ENCODE results near the gene XPO5.
"Not testable (repeated sequence)": the region's sequence is repeated elsewhere in the genome, so short reads cannot be mapped to it uniquely, and the experiment has no call there.

The XPO5 gene

GRCh38 chr6:43540507-43540906 is 35.3 kb downstream of the XPO5 start:
- no peak for DNase-seq (ENCODE audit: extremely low read depth, low read depth)
- H3K4me3 ChIP-seq (replicated peaks; ENCODE audit: low read depth, low read length) = no peak overlapping the region
- TF ChIP-seq, protein P1, sequence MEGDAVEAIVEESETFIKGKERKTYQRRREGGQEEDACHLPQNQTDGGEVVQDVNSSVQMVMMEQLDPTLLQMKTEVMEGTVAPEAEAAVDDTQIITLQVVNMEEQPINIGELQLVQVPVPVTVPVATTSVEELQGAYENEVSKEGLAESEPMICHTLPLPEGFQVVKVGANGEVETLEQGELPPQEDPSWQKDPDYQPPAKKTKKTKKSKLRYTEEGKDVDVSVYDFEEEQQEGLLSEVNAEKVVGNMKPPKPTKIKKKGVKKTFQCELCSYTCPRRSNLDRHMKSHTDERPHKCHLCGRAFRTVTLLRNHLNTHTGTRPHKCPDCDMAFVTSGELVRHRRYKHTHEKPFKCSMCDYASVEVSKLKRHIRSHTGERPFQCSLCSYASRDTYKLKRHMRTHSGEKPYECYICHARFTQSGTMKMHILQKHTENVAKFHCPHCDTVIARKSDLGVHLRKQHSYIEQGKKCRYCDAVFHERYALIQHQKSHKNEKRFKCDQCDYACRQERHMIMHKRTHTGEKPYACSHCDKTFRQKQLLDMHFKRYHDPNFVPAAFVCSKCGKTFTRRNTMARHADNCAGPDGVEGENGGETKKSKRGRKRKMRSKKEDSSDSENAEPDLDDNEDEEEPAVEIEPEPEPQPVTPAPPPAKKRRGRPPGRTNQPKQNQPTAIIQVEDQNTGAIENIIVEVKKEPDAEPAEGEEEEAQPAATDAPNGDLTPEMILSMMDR (IDR thresholded peaks at IDR 0.05; ENCODE audit: low read depth, low read length, missing control alignments) = no peak

DNA sequence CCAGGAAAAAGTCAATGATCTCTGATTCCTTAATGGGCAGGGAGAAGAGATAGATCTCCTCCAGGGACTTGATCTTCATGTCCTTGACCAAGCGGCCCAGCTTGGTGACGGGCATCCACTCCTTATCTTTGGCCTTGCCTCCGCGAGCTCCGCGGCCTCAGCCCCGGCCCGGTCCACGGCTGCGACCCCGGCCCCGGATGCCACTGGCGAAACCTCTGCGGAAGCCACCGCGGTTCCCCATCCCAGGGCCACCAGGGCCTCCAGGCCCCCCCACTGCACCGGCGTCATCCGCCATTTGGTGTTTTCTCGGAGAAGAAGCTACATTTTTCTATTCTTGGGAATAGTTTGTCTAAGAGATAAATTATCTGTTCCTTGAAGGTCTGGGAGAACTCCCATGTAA is 36.4 kb downstream of the XPO5 start:
- DNase-seq (ENCODE audit: extremely low read depth, low read depth) = not testable (repeated sequence)

DNA sequence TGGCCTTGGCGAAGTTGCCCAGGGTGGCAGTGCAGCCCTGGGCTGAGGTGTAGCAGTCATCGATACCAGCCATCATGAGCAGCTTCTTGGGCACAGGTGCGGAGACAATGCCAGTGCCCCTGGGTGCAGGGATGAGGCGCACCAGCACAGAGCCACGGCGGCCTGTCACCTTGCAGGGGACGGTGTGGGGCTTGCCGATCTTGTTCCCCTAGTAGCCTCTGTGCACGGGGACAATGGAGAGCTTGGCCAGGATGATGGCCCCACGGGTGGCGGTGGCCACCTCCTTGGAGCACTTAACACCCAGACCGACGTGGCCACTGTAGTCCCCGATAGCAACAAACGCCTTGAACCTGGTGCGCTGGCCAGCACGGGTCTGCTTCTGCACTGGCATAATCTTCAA is 36.9 kb downstream of the XPO5 start:
- H3K4me3 ChIP-seq (replicated peaks; ENCODE audit: low read depth, low read length); DNase-seq (ENCODE audit: extremely low read depth, low read depth): not testable (repeated sequence)

More for the DNA sequence above, 36.4 kb downstream of the XPO5 start:
- H3K4me3 ChIP-seq (replicated peaks; ENCODE audit: low read depth, low read length) = not testable (repeated sequence)

- H3K4me3 ChIP-seq (replicated peaks; ENCODE audit: low read depth, low read length) = no peak overlapping the region
- no peak for DNase-seq (ENCODE audit: extremely low read depth, low read depth)
- TF ChIP-seq, protein P1 (IDR thresholded peaks at IDR 0.05; ENCODE audit: low read depth, low read length, missing control alignments) = no peak
Measured at GRCh38 chr6:43532201-43532600, 43.6 kb downstream of the XPO5 start.

DNA sequence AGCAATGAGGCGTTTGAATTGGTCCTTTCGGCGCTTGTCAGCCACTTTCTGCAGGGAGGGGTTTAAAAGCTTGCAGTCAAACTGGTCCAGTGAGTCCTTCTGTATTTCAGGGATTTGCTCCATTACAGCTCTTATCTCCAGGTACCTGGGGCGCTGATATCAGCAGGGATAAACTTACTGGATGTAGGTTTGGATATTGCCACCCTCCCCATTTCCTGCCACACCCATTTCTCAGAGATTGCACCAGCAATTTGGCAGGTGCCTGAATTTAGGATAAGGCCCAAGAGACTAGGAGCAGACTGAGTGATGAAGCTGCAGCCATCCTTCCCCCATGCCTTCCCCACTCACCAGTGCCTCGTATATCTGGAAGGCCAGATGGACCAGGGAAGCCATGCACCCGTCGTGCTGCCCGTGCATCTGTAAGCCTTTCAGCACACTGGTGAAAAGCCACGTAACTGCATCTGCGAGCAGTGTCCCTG is 51.3 kb downstream of the XPO5 start:
- TF ChIP-seq, protein P1 (IDR thresholded peaks at IDR 0.05; ENCODE audit: low read depth, low read length, missing control alignments) = no peak
- no peak for DNase-seq (ENCODE audit: extremely low read depth, low read depth)
- H3K4me3 ChIP-seq (replicated peaks; ENCODE audit: low read depth, low read length) = no peak overlapping the region

- no peak overlapping the region for H3K4me3 ChIP-seq (replicated peaks; ENCODE audit: low read depth, low read length)
- TF ChIP-seq, protein P1 (IDR thresholded peaks at IDR 0.05; ENCODE audit: low read depth, low read length, missing control alignments) = no peak
Measured at GRCh38 chr6:43523284-43523683, 52.6 kb downstream of the XPO5 start.

DNA sequence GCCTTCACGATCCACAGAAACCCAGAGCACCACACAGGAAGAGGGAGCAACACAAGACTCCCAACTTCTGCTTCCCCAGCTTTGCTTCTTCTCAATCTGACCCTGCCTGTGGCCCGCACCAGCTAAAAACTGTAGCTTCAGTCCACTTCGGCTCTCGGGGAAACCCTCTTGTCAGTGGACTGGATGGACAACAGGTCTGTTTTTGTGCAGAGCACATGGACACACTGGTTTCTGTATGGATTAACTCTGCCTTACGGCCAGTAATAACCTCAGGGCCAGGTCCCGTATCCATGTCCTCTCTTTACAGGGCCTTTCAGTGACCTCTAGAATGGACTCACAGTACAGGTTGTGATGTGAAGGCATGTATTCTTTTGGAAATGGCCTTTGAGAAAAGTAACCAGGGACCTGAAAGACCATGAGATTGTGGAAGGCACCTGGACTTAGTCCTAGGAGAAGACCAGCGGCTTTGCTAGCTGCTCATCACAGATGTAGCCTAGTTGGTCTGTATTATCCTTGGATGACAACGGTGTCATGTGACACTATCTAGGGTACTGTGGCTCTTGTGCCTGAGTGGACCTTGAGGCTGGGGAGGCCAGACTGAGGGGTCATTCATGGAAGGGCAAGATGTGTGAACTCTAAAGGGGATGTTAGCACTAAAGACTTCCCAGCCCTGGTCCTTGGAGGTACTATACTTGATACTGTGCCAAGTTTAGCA is 53.1 kb downstream of the XPO5 start:
- TF ChIP-seq, protein P1 (IDR thresholded peaks at IDR 0.05; ENCODE audit: low read depth, low read length, missing control alignments) = no peak
- H3K4me3 ChIP-seq (replicated peaks; ENCODE audit: low read depth, low read length) = no peak overlapping the region
- no peak for DNase-seq (ENCODE audit: extremely low read depth, low read depth)

More at GRCh38 chr6:43523284-43523683, 52.6 kb downstream of the XPO5 start:
- no peak for DNase-seq (ENCODE audit: extremely low read depth, low read depth)

DNA sequence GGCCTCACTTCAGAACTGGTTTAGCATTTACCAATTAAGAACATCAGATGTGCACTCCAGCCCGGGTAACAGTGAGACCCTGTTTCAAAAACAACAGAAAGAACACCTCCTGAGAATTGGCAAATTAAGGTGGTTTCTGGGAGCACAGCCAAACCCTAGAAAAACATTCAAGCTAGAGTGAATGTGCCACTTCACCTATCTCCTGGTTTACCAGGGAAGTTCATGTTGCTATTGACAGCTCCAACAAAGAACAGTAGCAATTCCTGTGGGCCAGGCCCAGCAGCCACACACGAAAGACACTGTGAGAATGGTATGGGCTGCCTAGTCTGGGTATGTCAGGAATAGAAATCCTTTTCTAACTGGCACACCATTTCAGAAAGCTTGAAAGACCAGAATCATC is 54.0 kb downstream of the XPO5 start:
- TF ChIP-seq, protein P1 (IDR thresholded peaks at IDR 0.05; ENCODE audit: low read depth, low read length, missing control alignments) = no peak
- H3K4me3 ChIP-seq (replicated peaks; ENCODE audit: low read depth, low read length) = no peak overlapping the region
- no peak for DNase-seq (ENCODE audit: extremely low read depth, low read depth)
